ENCODE results near the gene SLC39A11.

GRCh38 chr17:73065376-73065775 lies 27.1 kb downstream of the SLC39A11 start:
- TF ChIP-seq CTCF (IDR thresholded peaks at IDR 0.05; ENCODE audit: low read depth, low read length, missing input control) (no peak), ATF3 (IDR thresholded peaks at IDR 0.05) (no peak), GABPA (IDR thresholded peaks at IDR 0.05 in 1 of 2, conservative IDR thresholded peaks at IDR 0.05 in 1 of 2) (no peak), YY1 (IDR thresholded peaks at IDR 0.05) (no peak), REST (IDR thresholded peaks at IDR 0.05) (no peak), RAD21 (IDR thresholded peaks at IDR 0.05) (no peak), RXRA (IDR thresholded peaks at IDR 0.05) (no peak), TAF1 (conservative IDR thresholded peaks at IDR 0.05) (no peak), SP1 (IDR thresholded peaks at IDR 0.05) (no peak), JUND (IDR thresholded peaks at IDR 0.05) (no peak), ZBTB33 (IDR thresholded peaks at IDR 0.05) (no peak), MAX (IDR thresholded peaks at IDR 0.05) (no peak)
